ENCODE data around the gene ASGR2.
"Not testable (repeated sequence)": the region's sequence is repeated elsewhere in the genome, so short reads cannot be mapped to it uniquely, and the experiment has no call there.

Gene ASGR2

GRCh38 chr17:7098802-7099459 lies 15.7 kb downstream of the ASGR2 start:
- no peak for DNase-seq (ENCODE audit: low read depth in 2 of 2)

DNA sequence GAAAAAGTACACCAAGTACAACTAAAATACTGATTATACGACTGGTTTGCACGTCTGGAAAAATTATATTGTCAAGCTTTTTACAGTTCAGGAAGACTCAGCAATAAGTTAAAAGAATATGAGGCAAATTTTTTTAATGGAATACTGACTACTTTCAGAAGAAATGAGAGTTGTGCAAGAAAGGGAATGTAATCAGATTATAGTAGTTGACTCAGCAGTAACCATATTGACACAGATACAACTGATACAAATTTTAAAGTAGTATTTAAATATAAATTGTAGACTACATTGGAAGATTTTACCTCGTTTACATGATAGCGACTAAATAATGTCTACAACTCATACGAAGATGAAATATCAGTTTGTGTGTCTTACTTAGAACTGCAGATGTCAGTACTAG lies 16.7 kb downstream of the ASGR2 start:
- no peak for DNase-seq (ENCODE audit: low read depth in 2 of 2)

GRCh38 chr17:7095625-7096024 lies 19.0 kb downstream of the ASGR2 start:
- DNase-seq (ENCODE audit: low read depth in 2 of 2) = no peak

DNA sequence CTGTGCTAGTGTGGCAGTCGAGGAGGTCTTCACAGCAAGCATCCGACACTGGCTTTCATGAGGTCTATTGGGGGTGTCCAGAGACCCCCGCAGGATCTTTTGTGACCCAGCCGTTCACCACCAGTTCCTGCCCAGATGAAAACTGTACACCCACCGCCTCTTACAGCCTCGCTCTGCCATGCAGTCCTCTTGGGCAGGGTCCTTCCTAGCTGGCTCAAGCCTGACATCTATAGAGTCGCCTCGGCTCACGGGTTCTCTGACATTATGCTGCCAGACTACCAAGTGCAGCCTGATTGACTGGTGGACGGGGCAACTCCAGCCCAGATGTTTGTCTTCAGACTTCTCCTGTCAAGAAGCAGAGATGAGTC lies 20.0 kb downstream of the ASGR2 start:
- no peak for DNase-seq (ENCODE audit: low read depth in 2 of 2)

DNA sequence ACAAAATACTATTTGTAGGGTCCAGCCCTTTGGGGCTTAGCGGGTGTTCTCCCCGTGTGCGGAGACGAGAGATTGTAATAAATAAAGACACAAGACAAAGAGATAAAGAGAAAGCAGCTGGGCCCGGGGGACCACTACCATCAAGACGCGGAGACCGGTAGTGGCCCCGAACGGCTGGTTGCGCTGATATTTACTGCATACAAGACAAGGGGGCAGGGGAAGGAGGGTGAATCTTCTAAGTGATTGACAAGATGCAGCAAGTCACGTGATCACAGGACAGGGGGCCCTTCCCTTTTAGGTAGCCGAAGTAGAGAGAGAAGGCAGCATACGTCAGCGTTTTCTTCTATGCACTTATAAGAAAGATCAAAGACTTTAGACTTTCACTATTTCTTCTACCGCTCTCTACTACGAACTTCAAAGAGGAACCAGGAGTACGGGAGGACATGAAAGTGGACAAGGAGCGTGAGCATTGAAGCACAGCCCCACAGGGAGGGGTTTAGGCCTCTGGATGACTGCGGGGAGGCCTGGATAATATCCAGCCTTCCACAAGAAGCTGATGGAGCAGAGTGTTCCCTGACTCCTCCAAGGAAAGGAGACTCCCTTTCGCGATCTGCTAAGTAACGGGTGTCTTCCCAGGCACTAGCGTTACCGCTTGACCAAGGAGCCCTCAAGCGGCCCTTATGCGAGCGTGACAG lies 23.2 kb downstream of the ASGR2 start:
- not testable (repeated sequence) for DNase-seq (ENCODE audit: low read depth in 2 of 2)

DNA sequence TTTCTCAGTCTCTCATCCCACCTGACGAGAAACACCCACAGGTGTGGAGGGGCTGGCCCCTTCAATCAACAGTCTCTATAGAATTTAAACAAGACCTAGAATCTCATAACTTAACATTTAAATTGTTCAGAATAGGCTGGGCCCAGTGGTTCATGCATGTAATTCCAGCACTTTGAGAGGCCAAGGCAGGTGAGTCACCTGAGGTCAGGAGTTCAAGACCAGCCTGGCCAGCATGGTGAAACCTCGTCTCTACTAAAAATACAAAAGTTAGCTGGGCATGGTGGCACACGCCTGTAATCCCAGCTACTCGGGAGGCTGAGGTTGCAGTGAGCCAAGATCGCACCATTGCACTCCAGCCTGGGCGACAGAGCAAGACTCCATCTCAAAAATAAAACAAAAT lies 25.1 kb downstream of the ASGR2 start:
- not testable (repeated sequence) for DNase-seq (ENCODE audit: low read depth in 2 of 2)

DNA sequence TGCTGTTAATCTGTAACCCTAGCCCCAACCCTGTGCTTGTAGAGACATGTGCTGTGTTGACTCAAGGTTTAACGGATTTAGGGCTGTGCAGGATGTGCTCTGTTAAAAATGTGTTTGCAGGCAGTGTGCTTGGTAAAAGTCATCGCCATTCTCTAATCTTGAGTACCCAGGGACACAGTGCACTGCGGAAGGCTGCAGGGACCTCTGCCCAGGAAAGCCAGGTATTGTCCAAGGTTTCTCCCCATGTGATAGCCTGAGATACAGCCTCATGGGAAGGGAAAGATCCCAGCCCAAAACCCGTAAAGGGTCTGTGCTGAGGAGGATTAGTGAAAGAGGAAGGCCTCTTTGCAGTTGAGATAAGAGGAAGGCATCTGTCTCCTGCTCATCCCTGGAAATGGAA lies 26.2 kb downstream of the ASGR2 start:
- DNase-seq (ENCODE audit: low read depth in 2 of 2) = not testable (repeated sequence)

DNA sequence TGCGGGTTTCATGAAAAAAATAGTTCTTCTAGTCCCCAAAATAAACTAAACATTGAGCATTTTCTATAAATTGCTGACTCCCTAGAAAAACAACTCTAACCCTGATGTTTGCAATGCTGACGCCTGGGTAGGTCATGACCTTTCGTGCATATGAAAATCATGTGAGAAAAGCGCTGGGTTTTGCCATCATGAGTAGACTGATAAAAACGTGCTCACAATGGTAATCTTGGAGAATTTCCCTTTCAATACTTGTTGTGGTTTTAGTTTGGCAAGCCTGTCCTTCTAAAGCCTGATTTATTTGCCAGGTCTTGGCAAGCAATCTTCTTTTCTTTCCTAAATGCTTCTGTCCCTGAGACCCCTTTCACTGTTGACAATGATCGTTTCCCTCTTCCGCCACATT lies 30.5 kb downstream of the ASGR2 start:
- DNase-seq (ENCODE audit: low read depth in 2 of 2) = no peak

- no peak for DNase-seq (ENCODE audit: low read depth in 2 of 2)
Observed at GRCh38 chr17:7083592-7083991, 31.0 kb downstream of the ASGR2 start.

DNA sequence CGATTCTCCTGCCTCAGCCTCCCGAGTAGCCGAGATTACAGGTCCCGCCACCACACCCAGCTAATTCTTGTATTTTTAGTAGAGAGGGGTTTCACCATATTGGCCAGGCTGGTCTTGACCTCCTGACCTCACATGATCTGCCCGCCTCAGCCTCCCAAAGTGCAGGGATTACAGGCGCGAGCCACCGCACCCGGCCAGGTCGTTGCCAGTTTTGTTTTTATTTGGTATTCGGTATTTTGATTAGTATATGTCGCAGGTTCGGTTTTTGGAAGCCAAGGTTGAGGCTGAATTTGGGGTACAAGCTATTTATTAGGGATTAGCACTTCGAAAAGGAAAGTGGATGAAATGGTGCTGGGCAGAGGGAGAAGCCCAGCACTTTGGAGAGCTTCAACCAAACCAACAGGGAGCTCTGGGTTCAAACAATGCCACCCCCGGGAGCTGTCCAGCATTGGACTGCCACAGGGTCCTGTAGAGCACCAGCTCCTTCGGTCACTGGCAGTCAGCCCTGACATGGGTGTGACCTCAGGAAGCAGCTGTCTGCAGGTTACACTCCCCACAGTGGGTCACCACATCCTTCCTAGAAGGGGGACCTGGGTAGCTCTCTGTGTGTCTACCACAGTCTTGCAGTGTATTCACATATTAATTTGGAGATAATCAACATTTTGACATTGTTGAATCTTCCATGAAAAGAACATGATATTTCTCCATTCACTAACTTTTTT lies 33.1 kb downstream of the ASGR2 start:
- no peak for DNase-seq (ENCODE audit: low read depth in 2 of 2)

GRCh38 chr17:7080456-7081041 lies 34.1 kb downstream of the ASGR2 start:
- DNase-seq (ENCODE audit: low read depth in 2 of 2) = no peak

DNA sequence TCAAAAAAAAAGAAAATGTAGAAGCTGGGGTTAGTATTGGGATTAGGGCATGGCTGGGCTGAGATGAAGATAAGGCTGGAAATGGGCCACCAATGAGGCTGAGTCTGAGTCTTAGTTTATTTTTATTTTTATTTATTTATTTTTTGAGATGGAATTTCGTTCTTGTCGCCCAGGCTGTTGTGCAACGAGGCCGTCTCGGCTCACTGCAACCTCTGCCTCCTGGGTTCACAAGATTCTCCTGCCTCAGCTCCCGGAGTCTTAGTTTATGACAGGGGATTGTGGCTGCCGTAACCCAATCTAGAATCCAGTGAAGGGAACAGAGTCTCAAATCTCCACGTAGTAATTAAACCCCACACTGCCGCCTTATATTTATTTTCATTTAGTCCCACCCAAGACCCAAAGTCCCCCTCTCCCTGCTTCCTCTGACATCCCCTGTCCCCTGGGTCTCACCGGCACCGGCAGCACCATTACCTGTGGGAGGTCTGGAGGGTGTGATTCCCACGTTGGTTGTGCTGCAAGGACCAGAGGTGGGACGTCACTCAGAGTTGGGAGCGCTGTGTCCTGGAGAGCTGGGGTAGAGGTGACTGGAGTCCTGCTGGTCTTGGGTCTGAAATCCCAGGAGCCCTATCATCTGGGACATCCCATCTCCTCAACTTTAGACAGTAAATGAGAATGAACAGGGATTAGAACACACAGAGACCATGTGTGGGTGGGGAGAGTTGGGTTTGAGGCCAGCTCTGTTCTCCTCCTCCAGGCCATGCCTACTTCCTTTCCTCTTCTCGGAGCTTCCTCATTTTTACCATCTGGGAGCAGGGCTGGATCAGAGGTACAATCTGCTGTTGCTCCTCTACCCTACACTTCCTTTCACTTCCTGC lies 34.8 kb downstream of the ASGR2 start, which contains the start of gene CLEC10A:
Gene CLEC10A (minus strand): TSS at position 671 of the 875 bp plus-strand sequence. CDS start 1,439 bp downstream, outside the sequence.
- DNase-seq (ENCODE audit: low read depth in 2 of 2) = no peak

DNA sequence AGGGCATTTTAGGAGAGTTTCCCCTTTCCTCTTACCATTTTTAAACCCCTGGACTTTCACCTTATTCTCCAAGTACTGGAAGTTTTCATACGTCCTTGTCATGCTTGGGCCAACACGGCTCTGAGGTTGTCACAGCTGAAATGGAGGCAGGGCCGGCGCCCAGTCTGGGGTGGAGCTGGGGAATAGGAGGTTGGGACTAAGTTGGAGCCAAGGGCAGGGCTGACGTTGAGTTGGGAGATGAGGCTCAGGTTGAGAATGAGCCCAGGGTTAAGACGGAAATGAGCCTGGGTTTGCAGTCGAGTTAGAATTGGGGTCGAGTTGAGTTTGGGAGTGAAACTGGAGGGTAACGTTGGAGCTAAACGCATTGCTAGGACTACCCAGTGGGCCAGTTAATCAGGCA lies 35.9 kb downstream of the ASGR2 start:
- DNase-seq (ENCODE audit: low read depth in 2 of 2) = no peak

DNA sequence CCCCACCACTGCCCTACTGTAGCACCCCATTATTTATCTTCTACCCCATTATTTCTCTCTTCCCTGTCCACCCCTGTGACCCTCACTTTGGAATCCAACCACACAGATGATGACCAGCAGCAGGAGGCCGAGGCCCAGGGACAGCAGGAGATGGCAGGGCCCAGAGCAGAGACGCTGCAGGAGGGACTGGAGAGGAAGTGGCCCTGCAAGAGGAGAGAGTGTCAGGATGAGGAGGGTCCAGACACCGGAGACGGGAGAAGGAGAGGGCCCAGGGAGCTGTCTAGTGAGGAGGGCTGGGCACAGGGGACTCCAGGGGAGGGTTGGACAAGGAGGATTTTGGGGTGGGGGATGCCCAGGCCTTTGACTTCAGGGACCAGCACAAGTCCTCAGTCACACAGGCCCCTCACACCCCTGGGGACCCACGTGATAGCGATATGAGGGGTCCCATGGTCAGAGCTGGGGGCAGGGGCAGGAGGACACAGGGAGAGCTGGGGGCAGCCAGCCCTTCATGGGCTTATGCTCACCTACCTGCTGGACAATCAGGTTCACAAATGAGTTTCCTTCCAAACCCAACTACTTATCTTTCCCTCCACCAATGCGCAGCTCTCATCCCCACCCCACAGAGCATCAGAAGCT lies 36.6 kb downstream of the ASGR2 start:
- no peak for DNase-seq (ENCODE audit: low read depth in 2 of 2)

- DNase-seq (ENCODE audit: low read depth in 2 of 2) = no peak
Observed at GRCh38 chr17:7074931-7075330, 39.7 kb downstream of the ASGR2 start.

DNA sequence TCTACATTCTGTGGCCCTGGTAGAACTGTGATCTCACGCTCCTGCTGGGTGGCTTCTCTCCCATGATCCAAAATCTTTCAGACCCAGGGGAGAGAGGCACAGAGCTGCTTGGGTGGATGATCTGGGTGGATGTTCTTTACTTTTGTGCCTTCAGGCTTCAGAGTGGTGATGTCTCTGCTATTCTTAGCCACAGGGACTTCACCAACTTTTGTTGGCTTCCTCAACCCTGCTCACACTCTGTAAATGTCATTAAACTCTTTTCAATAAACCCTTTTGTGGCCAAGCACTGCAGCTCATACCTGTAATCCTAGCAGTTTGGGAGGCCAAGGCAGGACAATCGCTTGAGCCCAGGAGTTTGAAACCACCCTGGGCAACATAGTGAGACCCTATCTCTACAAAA lies 42.2 kb downstream of the ASGR2 start:
- no peak for DNase-seq (ENCODE audit: low read depth in 2 of 2)

DNA sequence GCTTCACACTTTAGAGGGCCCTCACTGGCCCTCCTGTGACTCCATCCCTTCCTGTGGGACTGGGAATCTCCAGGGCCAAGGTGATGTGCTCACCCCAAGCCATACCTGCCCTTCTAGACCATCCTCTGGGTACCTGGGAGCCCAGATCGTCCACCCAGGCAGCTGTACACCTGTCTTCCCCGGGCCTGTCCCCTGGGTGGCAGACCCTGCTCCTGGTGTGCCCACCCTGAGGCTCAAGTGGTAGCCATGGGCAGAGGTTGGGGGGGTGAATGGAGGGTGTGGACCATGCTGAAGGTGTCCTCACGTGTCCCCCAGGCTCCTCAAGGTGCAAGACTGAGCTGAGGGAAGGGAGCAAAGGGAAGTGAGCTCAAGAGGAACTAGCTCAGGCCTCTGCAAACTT lies 43.9 kb downstream of the ASGR2 start:
- DNase-seq (ENCODE audit: low read depth in 2 of 2) = no peak

GRCh38 chr17:7068268-7068667 lies 46.4 kb downstream of the ASGR2 start:
- DNase-seq (ENCODE audit: low read depth in 2 of 2) = no peak

- no peak for DNase-seq (ENCODE audit: low read depth in 2 of 2)
Observed at GRCh38 chr17:7067198-7067597, 47.4 kb downstream of the ASGR2 start.

DNA sequence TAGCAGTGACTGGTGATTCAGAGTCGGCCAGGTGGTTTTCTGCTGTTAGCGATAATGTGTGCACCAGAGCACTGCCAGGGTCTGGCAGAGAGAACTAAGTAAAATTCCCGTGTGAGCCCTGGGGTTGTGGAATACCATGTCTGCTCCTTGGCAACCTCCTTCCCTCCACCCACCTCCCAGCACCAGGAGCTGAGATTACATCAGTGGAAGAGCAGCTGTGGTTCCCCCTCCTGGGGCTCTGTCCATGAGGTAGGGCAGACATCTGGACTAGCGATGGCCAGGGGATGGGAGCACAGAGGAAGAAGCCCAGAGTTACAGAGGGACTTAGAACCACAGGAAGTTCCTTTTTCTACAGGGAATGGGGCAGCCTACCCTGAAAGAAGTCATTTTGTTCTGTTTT lies 50.4 kb downstream of the ASGR2 start:
- no peak for DNase-seq (ENCODE audit: low read depth in 2 of 2)

- no peak for DNase-seq (ENCODE audit: low read depth in 2 of 2)
Observed at GRCh38 chr17:7063518-7064094, 51.0 kb downstream of the ASGR2 start.

All from fibroblast of skin of left biceps (primary cell).